WTC11 (cell line): Measurements from ENCODE around the gene ADRA2C. TPM values are rescaled to one million over a fixed set of nuclear protein-coding genes. Genes with fewer than 3 reads are reported as not detected.

Experiments used
- ATAC-seq: fragments of 200-7000 bp; cut with Tn5 transposase; 2 replicates; pipeline ENCODE4 v1.10.0; 2021; ENCODE audit warnings: mild to moderate bottlenecking, moderate library complexity
- CTCF ChIA-PET: fragments of 300-600 bp; sonication (Branson Sonifier 250); formaldehyde crosslinking; loops from one replicate; lab custom pipeline; 2021; ENCODE audit warnings: antibody characterized with exemption; lab: Charles Lee
- POLR2A ChIA-PET: fragments of 350-600 bp; sonication (Branson Sonifier 250); formaldehyde crosslinking; loops from one replicate; lab custom pipeline; 2021; ENCODE audit warnings: antibody characterized with exemption; lab: Charles Lee
- DNase-seq: peaks from one replicate; pipeline ENCODE4 v3.0.0; 2021; ENCODE audit warnings: low spot score
- H3K27ac Mint-ChIP-seq: 2 replicates; pipeline ENCODE4 v1.8.0; 2021; ENCODE audit warnings: mixed read lengths
- H3K27me3 Mint-ChIP-seq: 2 replicates; pipeline ENCODE4 v1.8.0; 2021; ENCODE audit warnings: low read depth, mild to moderate bottlenecking, moderate library complexity, mixed read lengths
- H3K36me3 Mint-ChIP-seq: 2 replicates; pipeline ENCODE4 v1.8.0; 2021; ENCODE audit warnings: mixed read lengths
- H3K4me1 Mint-ChIP-seq: 2 replicates; pipeline ENCODE4 v1.8.0; 2022; ENCODE audit warnings: mixed read lengths
- H3K4me3 Mint-ChIP-seq: 2 replicates; pipeline ENCODE4 v1.8.0; 2021; ENCODE audit warnings: mild to moderate bottlenecking, moderate library complexity, mixed read lengths
- H3K9me3 Mint-ChIP-seq: 2 replicates; pipeline ENCODE4 v1.8.0; 2021; ENCODE audit warnings: mixed read lengths
- AFF4 ChIP-seq: sonication (generic); formaldehyde crosslinking; IDR thresholded peaks from 2 replicates; pipeline ENCODE4 v1.8.1; 2023; ENCODE audit warnings: mild to moderate bottlenecking, missing genetic modification reagents, borderline replicate concordance
- ARID4B ChIP-seq: sonication (generic); formaldehyde crosslinking; IDR thresholded peaks from 2 replicates; pipeline ENCODE4 v1.8.0; 2023; ENCODE audit warnings: missing genetic modification reagents, mild to moderate bottlenecking, borderline replicate concordance
- E2F1 ChIP-seq: sonication (generic); formaldehyde crosslinking; IDR thresholded peaks from 2 replicates; pipeline ENCODE4 v1.8.0; 2022; ENCODE audit warnings: mild to moderate bottlenecking, missing genetic modification reagents
- EMX1 ChIP-seq: fragments of 250-450 bp; sonication (Bioruptor Pico); IDR thresholded peaks from 2 replicates; pipeline ENCODE4 v1.8.0; 2021; ENCODE audit warnings: mild to moderate bottlenecking
- HMGXB4 ChIP-seq: sonication (generic); formaldehyde crosslinking; IDR thresholded peaks from 2 replicates; pipeline ENCODE4 v1.8.1; 2023; ENCODE audit warnings: mild to moderate bottlenecking, moderate library complexity, missing genetic modification reagents
- IRF2 ChIP-seq: sonication (generic); formaldehyde crosslinking; IDR thresholded peaks from 2 replicates; pipeline ENCODE4 v1.8.0; 2022; ENCODE audit warnings: low read depth, missing genetic modification reagents, borderline replicate concordance
- NFE2L1 ChIP-seq: sonication (generic); formaldehyde crosslinking; IDR thresholded peaks from 2 replicates; pipeline ENCODE4 v1.8.1; 2023; ENCODE audit warnings: missing genetic modification reagents
- NFYB ChIP-seq: sonication (generic); formaldehyde crosslinking; conservative IDR thresholded peaks from 2 replicates; pipeline ENCODE4 v1.8.0; 2022; ENCODE audit warnings: low read depth, missing genetic modification reagents
- PRDM15 ChIP-seq: sonication (generic); formaldehyde crosslinking; IDR thresholded peaks from 2 replicates; pipeline ENCODE4 v1.8.0; 2022; ENCODE audit warnings: missing genetic modification reagents
- SMAD4 ChIP-seq: sonication (generic); formaldehyde crosslinking; IDR thresholded peaks from 2 replicates; pipeline ENCODE4 v1.8.0; 2022; ENCODE audit warnings: mild to moderate bottlenecking, missing genetic modification reagents
- TP53 ChIP-seq: sonication (generic); formaldehyde crosslinking; IDR thresholded peaks from 2 replicates; pipeline ENCODE4 v1.8.1; 2023; ENCODE audit warnings: mild to moderate bottlenecking, missing genetic modification reagents
- USF1 ChIP-seq: sonication (generic); formaldehyde crosslinking; IDR thresholded peaks from 2 replicates; pipeline ENCODE4 v1.8.0; 2022; ENCODE audit warnings: mild to moderate bottlenecking, missing genetic modification reagents
- ZNF232 ChIP-seq: sonication (generic); formaldehyde crosslinking; IDR thresholded peaks from 2 replicates; pipeline ENCODE4 v1.8.0; 2022; ENCODE audit warnings: mild to moderate bottlenecking, missing genetic modification reagents
- ZNF425 ChIP-seq: fragments of 250-450 bp; sonication (Bioruptor Pico); conservative IDR thresholded peaks from 2 replicates; pipeline ENCODE4 v1.9.0; 2021; ENCODE audit warnings: mild to moderate bottlenecking
- ZSCAN18 ChIP-seq: fragments of 250-450 bp; sonication (Bioruptor Pico); IDR thresholded peaks from 2 replicates; pipeline ENCODE4 v2.1.2; 2022; ENCODE audit warnings: mild to moderate bottlenecking, moderate library complexity
- total RNA-seq: library from RNA; stranded (reverse); gene quantifications from 3 replicates; pipeline ENCODE4 v1.2.3, GENCODE V29; 2021

The ADRA2C gene
- total RNA-seq, 1 experiment from 2014 or later: 21.8 TPM

GRCh38 chr4:3766785-3767569 lies 792 bp downstream of the ADRA2C start:
- H3K9me3 Mint-ChIP-seq: no peaks in the 10 kb centered on the region
- ATAC-seq (peak; percentile 52), DNase-seq (peak; percentile 81)
- peak overlapping the region; percentile 89; the same call in 1 of the 2 replicates for H3K27ac Mint-ChIP-seq
- H3K27me3 Mint-ChIP-seq: peaks cover 37% of the 10 kb centered on the region
- H3K36me3 Mint-ChIP-seq: no peaks in the 10 kb centered on the region
- H3K4me1 Mint-ChIP-seq: peaks cover 22% of the 10 kb centered on the region
- ChIA-PET POLR2A (interaction anchor here (0.8 to 1.2 kb wide), 2 partner anchors 14 to 96 kb away, joined by 3 read pairs; no protein-coding TSS in a partner anchor), CTCF (interaction anchor here (0.7 to 6.6 kb wide), 21 partner anchors 13 to 286 kb away, joined by 3 to 96 read pairs (median 7); no protein-coding TSS in a partner anchor)
- peak overlapping the region; percentile 89 for H3K4me3 Mint-ChIP-seq
- TF ChIP-seq ZSCAN18: no peak
- TF ChIP-seq ARID4B: peak; percentile 79
- TF ChIP-seq ZNF232: peak; percentile 92; the same call in 1 of the 2 replicates
- no peak for TF ChIP-seq EMX1 (CRISPR knock-in tag)
- peak; percentile 36; the same call in 1 of the 2 replicates for TF ChIP-seq NFYB (CRISPR knock-in tag)
- peak; percentile 81; the same call in 1 of the 2 replicates for TF ChIP-seq AFF4 (CRISPR knock-in tag)
- peak; percentile 76 for TF ChIP-seq SMAD4 (CRISPR knock-in tag)
- TF ChIP-seq ZNF425 (CRISPR knock-in tag): no peak
- peak; percentile 71; the same call in 1 of the 2 replicates for TF ChIP-seq USF1 (CRISPR knock-in tag)
- TF ChIP-seq NFE2L1 (CRISPR knock-in tag): peak; percentile 98
- peak; percentile 87 for TF ChIP-seq E2F1
- TF ChIP-seq HMGXB4: peak; percentile 91
- TF ChIP-seq PRDM15 (CRISPR knock-in tag): peak; percentile 14; the same call in 1 of the 2 replicates
- 0 out of 2 replicates have a peak, but pooled peaks have one; percentile 39 for TF ChIP-seq IRF2
- peak; percentile 66; the same call in 1 of the 2 replicates for TF ChIP-seq TP53 (CRISPR knock-in tag)
